Stomach (tissue), 9 donors: ENCODE data around the gene NFIC. TPM values are rescaled to one million over a fixed set of nuclear protein-coding genes. Genes with fewer than 3 reads are reported as not detected.
A peak's percentile ranks its signal among the peaks of the same experiment; 100 is the strongest.

Source experiments
- DNase-seq, 2 donors: peaks; one replicate each; pipeline versions ENCODE4 v3.0.0 to v3.0.0-alpha.2; 2013 to 2019
- H3K27ac ChIP-seq, 5 donors: fragments of 200-600 bp in 4 of 5; sonication (generic) in 4 of 5; one replicate each; pipeline ENCODE4 v1.5.1; 2013 to 2019; ENCODE audit warnings: mild to moderate bottlenecking in 1 of 5, moderate library complexity in 1 of 5
- H3K27me3 ChIP-seq, 3 donors: fragments of 200-600 bp; sonication (generic); one replicate each; pipeline ENCODE4 v1.5.1; 2017 to 2019; ENCODE audit warnings: mixed run types in 1 of 3
- H3K36me3 ChIP-seq, 4 donors: fragments of 200-600 bp; sonication (generic); 1 replicate in 3 of 4; 2 replicates in 1 of 4; pipeline ENCODE4 v1.5.1; 2016 to 2019
- H3K4me1 ChIP-seq, 4 donors: fragments of 200-600 bp; sonication (generic); one replicate each; pipeline ENCODE4 v1.5.1; 2016 to 2019
- H3K4me3 ChIP-seq, 4 donors: fragments of 200-600 bp; sonication (generic) in 3 of 4; one replicate each; pipeline ENCODE4 v1.5.1; 2016 to 2019; ENCODE audit warnings: mild to moderate bottlenecking in 1 of 4
- H3K9me3 ChIP-seq, 4 donors: fragments of 200-600 bp; sonication (generic); one replicate each; pipeline ENCODE4 v1.5.1; 2016 to 2019
- CTCF ChIP-seq, 7 experiments: fragments of 450-650 bp in 4 of 7; fragments of 200-600 bp in 3 of 7; sonication (generic) in 3 of 7; IDR thresholded peaks; one replicate each; pipeline ENCODE4 v1.5.1; 2016 to 2019; ENCODE audit warnings: antibody characterized with exemption in 7 of 7, control low read depth in 2 of 7, mild to moderate bottlenecking in 1 of 7
- EP300 ChIP-seq: sonication (generic); formaldehyde crosslinking; IDR thresholded peaks from one replicate; pipeline ENCODE4 v1.6.1; 2017; ENCODE audit warnings: antibody characterized with exemption
- POLR2A ChIP-seq, 4 donors: fragments of 450-650 bp; IDR thresholded peaks; one replicate each; pipeline ENCODE4 v1.6.1; 2016; ENCODE audit warnings: antibody characterized with exemption in 4 of 4, control low read depth in 2 of 4, mild to moderate bottlenecking in 1 of 4, moderate library complexity in 1 of 4
- POLR2AphosphoS5 ChIP-seq, 3 donors: sonication (generic); formaldehyde crosslinking; IDR thresholded peaks; one replicate each; pipeline ENCODE4 v1.6.1; 2016; ENCODE audit warnings: antibody characterized with exemption in 3 of 3
- WGBS, 5 donors: extraction: QIAGEN DNeasy Blood & Tissue Kit in 3 of 5; methylation state at CpG; one replicate each; pipeline versions ENCODE4 v1.1.5 to v1.1.7; 2013 to 2018; 5-methylcytosine and 5-hydroxymethylcytosine counted together
- intact Hi-C: fragments of 100-400 bp; cut with DNase I; formaldehyde crosslinking; loops from one replicate; pipeline ENCODE4 v1.15.1; 2023; ENCODE audit warnings: low total_unique reads
- polyA plus RNA-seq, 3 donors: library from polyadenylated mRNA; stranded (reverse); fragments of 200-250 nt; gene quantifications; one replicate each; pipeline ENCODE4 v1.2.3, GENCODE V29; 2013
- total RNA-seq, 5 donors: library from RNA; depleted of rRNA; stranded (reverse); fragments of >200 nt; gene quantifications; one replicate each; pipeline versions ENCODE4 v1.1.0 to v1.2.3, GENCODE V29; 2014 to 2016
- donor health status: healthy with polysubstance abuse.
- donor health status: Bipolar disorder and iron deficiency.
- donor health status: healthy.

NFIC gene
- total and polyA plus RNA-seq, 8 donors = 16.7 to 251 (median 47.8) TPM

GRCh38 chr19:3508771-3509535 is 142.6 kb downstream of the NFIC start:
- no peak for DNase-seq

GRCh38 chr19:3509566-3509989 is 143.2 kb downstream of the NFIC start:
- TF ChIP-seq EP300 (no peak), POLR2AphosphoS5 (IDR thresholded peaks at IDR 0.05) (no peak), POLR2A (IDR thresholded peaks at IDR 0.05) (no peak), CTCF (IDR thresholded peaks at IDR 0.05) (no peak)
- Histone ChIP-seq H3K4me1 (peaks cover 22 to 83% (median 72%) of the 10 kb centered on the region in 4 donors), H3K27me3 (no peaks in the 10 kb centered on the region), H3K27ac (peak overlapping the region in 1 of 5 donors; percentile 17), H3K36me3 (peaks cover 8 to 45% (median 30%) of the 10 kb centered on the region in 4 donors), H3K9me3 (no peaks in the 10 kb centered on the region), H3K4me3 (no peak overlapping the region)
- no peak for DNase-seq
- 82 to 88% (median 85%) methylated on average over 11 to 15 of the region's 15 CpGs for WGBS, 5 donors
- intact Hi-C loops = no loop called here

More at GRCh38 chr19:3508771-3509535, 142.6 kb downstream of the NFIC start:
- intact Hi-C loops = no loop called here
- H3K27me3 ChIP-seq = no peaks in the 10 kb centered on the region
- H3K4me3 ChIP-seq = no peak overlapping the region
- peaks cover 22 to 77% (median 72%) of the 10 kb centered on the region in 4 donors for H3K4me1 ChIP-seq
- H3K9me3 ChIP-seq = no peaks in the 10 kb centered on the region
- peak overlapping the region in 1 of 5 donors; percentile 17 for H3K27ac ChIP-seq
- H3K36me3 ChIP-seq = peaks cover 8 to 42% (median 30%) of the 10 kb centered on the region in 4 donors
- TF ChIP-seq EP300 = no peak
- TF ChIP-seq POLR2AphosphoS5 (IDR thresholded peaks at IDR 0.05) = no peak
- no peak for TF ChIP-seq POLR2A (IDR thresholded peaks at IDR 0.05)
- TF ChIP-seq CTCF (IDR thresholded peaks at IDR 0.05) = no peak
- 84 to 88% (median 86%) methylated on average over 20 to 23 of the region's 23 CpGs for WGBS, 5 donors

DNA sequence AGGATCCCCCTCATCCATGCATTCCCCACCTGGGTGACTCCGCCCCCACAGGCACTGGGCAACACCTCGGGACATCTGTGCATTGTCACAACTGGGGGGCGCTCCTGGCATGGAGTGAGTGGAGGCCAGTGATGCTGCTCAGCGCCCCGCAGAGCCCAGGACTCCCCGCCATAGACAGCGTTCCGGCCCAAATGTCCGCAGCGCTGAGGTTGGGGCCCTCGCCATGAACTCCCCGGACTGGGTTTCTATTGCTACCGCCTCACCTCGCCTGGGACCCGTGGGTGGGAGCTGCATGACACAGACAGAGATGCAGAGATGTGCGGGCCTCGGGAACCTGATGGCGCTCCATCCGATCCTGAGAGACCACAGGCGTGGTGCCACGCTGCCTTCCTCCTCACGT is 144.3 kb downstream of the NFIC start:
- H3K27me3 ChIP-seq = no peaks in the 10 kb centered on the region
- no peak overlapping the region for H3K27ac ChIP-seq
- intact Hi-C loops = no loop called here
- DNase-seq = no peak
- WGBS, 5 donors = 83 to 90% (median 87%) methylated on average over 19 to 22 of the region's 22 CpGs
- H3K9me3 ChIP-seq = no peaks in the 10 kb centered on the region
- peaks cover 18 to 88% (median 70%) of the 10 kb centered on the region in 4 donors for H3K4me1 ChIP-seq
- peaks cover 8 to 45% (median 32%) of the 10 kb centered on the region in 4 donors for H3K36me3 ChIP-seq
- TF ChIP-seq POLR2A (IDR thresholded peaks at IDR 0.05) = no peak
- TF ChIP-seq CTCF (IDR thresholded peaks at IDR 0.05) = no peak
- no peak for TF ChIP-seq POLR2AphosphoS5 (IDR thresholded peaks at IDR 0.05)
- no peak for TF ChIP-seq EP300
- H3K4me3 ChIP-seq = no peak overlapping the region

DNA sequence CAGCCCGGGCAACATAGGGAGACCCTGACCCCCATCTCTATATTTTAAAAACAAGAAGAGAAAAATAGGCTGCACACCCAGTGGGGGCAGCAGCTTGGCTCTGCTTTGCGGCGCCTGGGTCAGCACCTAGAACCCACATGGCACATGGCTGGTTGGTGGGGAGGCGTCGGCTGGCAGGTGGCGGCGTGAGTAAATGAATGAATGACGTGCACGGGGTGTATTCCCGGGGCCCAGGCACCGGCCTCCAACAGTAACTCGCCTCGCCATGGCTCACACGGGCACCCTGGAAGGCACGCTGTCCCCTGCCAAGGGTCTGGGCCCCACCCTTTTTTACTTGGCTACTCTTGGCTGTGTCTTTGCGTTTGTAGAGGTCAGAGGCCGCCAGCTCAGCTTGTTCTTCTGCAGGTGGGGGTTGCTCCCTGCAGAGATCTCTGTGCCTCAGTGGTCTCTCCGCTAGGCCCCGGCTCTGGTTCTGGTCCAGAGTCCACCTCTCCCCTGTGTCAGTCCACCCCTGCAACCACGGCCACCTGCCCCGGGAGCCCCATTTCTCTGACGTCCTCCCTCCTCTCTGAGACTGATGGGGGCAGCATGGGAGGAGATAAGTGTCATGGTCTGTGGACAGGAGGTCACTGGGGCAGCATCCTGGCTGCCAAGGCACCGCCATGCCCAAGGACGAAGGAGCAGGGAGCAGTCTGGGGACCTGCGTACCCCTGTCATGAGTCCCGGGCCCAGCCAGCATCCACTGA is 145.3 kb downstream of the NFIC start:
- TF ChIP-seq POLR2AphosphoS5 (IDR thresholded peaks at IDR 0.05) = no peak
- TF ChIP-seq EP300 = no peak
- no peak for TF ChIP-seq POLR2A (IDR thresholded peaks at IDR 0.05)
- TF ChIP-seq CTCF (IDR thresholded peaks at IDR 0.05) = no peak
- no peak overlapping the region for H3K4me3 ChIP-seq
- peaks cover 28 to 98% (median 76%) of the 10 kb centered on the region in 4 donors for H3K4me1 ChIP-seq
- intact Hi-C loops = no loop called here
- no peaks in the 10 kb centered on the region for H3K27me3 ChIP-seq
- WGBS, 5 donors = 50 to 77% (median 56%) methylated on average over 22 to 26 of the region's 26 CpGs
- DNase-seq = no peak
- H3K36me3 ChIP-seq = peaks cover 8 to 45% (median 32%) of the 10 kb centered on the region in 4 donors
- no peaks in the 10 kb centered on the region for H3K9me3 ChIP-seq
- H3K27ac ChIP-seq = no peak overlapping the region
